T-helper 17 cell (primary cell): ENCODE results near the gene MYCBP2. TPM values are rescaled to one million over a fixed set of nuclear protein-coding genes. Genes with fewer than 3 reads are reported as not detected.
A peak's percentile ranks its signal among the peaks of the same experiment; 100 is the strongest.

Source experiments
- ATAC-seq: fragments of 150-1000 bp; cut with Tn5 transposase; 2 replicates; pipeline ENCODE4 v1.10.0; 2021; ENCODE audit warnings: mild to moderate bottlenecking, moderate library complexity
- DNase-seq, 3 donors: peaks; one replicate each; pipeline versions ENCODE4 v3.0.0 to v3.0.0-alpha.2; 2020 to 2021
- H3K9me3 ChIP-seq: one replicate; pipeline ENCODE4 v1.7.0; 2013; ENCODE audit warnings: low read length, mild to moderate bottlenecking; ENCODE audit not compliant: control insufficient read depth, poor library complexity, severe bottlenecking
- H3K27ac Mint-ChIP-seq: one replicate; pipeline ENCODE4 v1.8.0; 2022; ENCODE audit warnings: mild to moderate bottlenecking, moderate library complexity, mixed read lengths
- H3K27me3 Mint-ChIP-seq: one replicate; pipeline ENCODE4 v1.8.0; 2022; ENCODE audit warnings: mixed read lengths
- H3K36me3 Mint-ChIP-seq: one replicate; pipeline ENCODE4 v1.8.0; 2022; ENCODE audit warnings: low read depth, mixed read lengths
- H3K4me1 Mint-ChIP-seq: one replicate; pipeline ENCODE4 v1.8.0; 2022; ENCODE audit warnings: mild to moderate bottlenecking, mixed read lengths
- H3K4me3 Mint-ChIP-seq: one replicate; pipeline ENCODE4 v1.8.0; 2022; ENCODE audit warnings: mild to moderate bottlenecking, moderate library complexity, mixed read lengths
- total RNA-seq, 4 donors: library from RNA in 2 of 4; stranded (reverse) in 2 of 4; gene quantifications; one replicate each; pipeline ENCODE4 v1.2.3 and lab custom pipeline; 2022 to 2026

MYCBP2 gene
- total RNA-seq, 2 donors from 2014 or later: 146 to 160 TPM

GRCh38 chr13:77143431-77143830, 183.5 kb downstream of the MYCBP2 start:
- Mint-ChIP-seq H3K4me1 (peaks cover 10% of the 10 kb centered on the region), H3K36me3 (peaks cover 17% of the 10 kb centered on the region), H3K27me3 (no peaks in the 10 kb centered on the region), H3K4me3 (no peak overlapping the region), H3K27ac (peak overlapping the region; percentile 39)
- DNase-seq (no peak), ATAC-seq (no peak)
- H3K9me3 ChIP-seq: no peaks in the 10 kb centered on the region

GRCh38 chr13:77139306-77139705, 187.6 kb downstream of the MYCBP2 start:
- Mint-ChIP-seq H3K36me3 (peaks cover 19% of the 10 kb centered on the region), H3K4me1 (peaks cover 13% of the 10 kb centered on the region), H3K27me3 (no peaks in the 10 kb centered on the region), H3K27ac (peak overlapping the region; percentile 56), H3K4me3 (no peak overlapping the region)
- DNase-seq (no peak), ATAC-seq (no peak)
- no peaks in the 10 kb centered on the region for H3K9me3 ChIP-seq

GRCh38 chr13:77138813-77139212, 188.1 kb downstream of the MYCBP2 start:
- H3K36me3 Mint-ChIP-seq: peaks cover 19% of the 10 kb centered on the region
- H3K27ac Mint-ChIP-seq: peak overlapping the region; percentile 56
- no peak for DNase-seq
- peaks cover 11% of the 10 kb centered on the region for H3K4me1 Mint-ChIP-seq
- no peak overlapping the region for H3K4me3 Mint-ChIP-seq
- no peaks in the 10 kb centered on the region for H3K27me3 Mint-ChIP-seq
- no peak for ATAC-seq
- no peaks in the 10 kb centered on the region for H3K9me3 ChIP-seq

DNA sequence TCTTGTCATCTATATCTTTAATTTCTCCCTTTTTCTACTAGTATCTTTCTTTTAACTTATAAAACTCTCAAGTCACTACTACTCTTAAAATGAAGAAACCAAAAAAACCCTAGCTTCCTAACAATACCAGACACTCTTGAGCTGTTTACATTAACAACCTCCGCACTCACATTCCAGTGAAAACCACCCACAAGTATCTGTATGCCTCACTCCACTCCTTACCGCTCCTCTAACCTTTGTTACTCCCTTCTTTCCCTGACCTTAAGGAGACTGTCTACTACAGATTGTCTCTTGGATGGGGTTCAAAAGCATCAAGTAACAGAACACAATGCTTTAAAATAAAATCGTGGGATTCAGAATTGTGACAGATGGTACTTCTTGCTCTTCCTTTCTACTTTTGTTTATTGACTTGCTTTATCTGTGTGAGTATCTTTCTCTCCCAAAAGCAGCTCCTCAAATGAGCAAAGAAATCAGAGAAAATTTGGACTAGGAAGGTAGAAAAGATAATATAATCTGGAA, 189.9 kb downstream of the MYCBP2 start:
- peaks cover 18% of the 10 kb centered on the region for H3K36me3 Mint-ChIP-seq

GRCh38 chr13:77124423-77124822, 202.5 kb downstream of the MYCBP2 start:
- ATAC-seq (no peak), DNase-seq (no peak)
- no peak overlapping the region for H3K4me3 Mint-ChIP-seq
- no peaks in the 10 kb centered on the region for H3K4me1 Mint-ChIP-seq
- H3K27me3 Mint-ChIP-seq: no peaks in the 10 kb centered on the region
- no peak overlapping the region for H3K27ac Mint-ChIP-seq
- no peaks in the 10 kb centered on the region for H3K9me3 ChIP-seq
- H3K36me3 Mint-ChIP-seq: peaks cover 7% of the 10 kb centered on the region

More for the DNA sequence above, 189.9 kb downstream of the MYCBP2 start:
- H3K4me1 Mint-ChIP-seq: peaks cover 12% of the 10 kb centered on the region
- peak overlapping the region; percentile 27 for H3K27ac Mint-ChIP-seq
- H3K4me3 Mint-ChIP-seq: peak overlapping the region; percentile 64
- ATAC-seq: no peak
- no peaks in the 10 kb centered on the region for H3K9me3 ChIP-seq
- H3K27me3 Mint-ChIP-seq: no peaks in the 10 kb centered on the region
- DNase-seq: no peak

- DNase-seq (no peak), ATAC-seq (no peak)
- no peak overlapping the region for H3K27ac Mint-ChIP-seq
- H3K36me3 Mint-ChIP-seq: peaks cover 15% of the 10 kb centered on the region
- no peak overlapping the region for H3K4me3 Mint-ChIP-seq
- no peaks in the 10 kb centered on the region for H3K9me3 ChIP-seq
- H3K4me1 Mint-ChIP-seq: peaks cover 2% of the 10 kb centered on the region
- no peaks in the 10 kb centered on the region for H3K27me3 Mint-ChIP-seq
Measured at GRCh38 chr13:77118134-77118533, 208.8 kb downstream of the MYCBP2 start.

DNA sequence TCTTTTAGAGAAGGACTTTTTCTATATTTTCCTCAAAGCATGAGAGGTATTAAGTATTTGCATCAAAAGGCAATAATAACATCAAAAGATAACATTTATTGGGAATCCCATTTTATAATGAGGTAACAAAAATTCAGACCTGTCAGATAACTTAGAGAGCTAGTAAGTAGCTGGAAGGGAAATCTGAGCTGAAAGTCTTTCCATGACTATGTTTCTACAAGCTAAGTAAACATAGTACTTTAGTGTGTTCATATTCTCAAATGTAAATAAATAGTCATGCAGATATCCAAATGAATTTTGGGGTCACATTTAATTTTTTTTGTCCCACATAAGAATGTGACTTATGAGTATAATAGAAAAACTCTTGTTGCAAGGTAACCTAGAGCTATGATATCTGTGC, 212.6 kb downstream of the MYCBP2 start:
- Mint-ChIP-seq H3K27me3 (no peaks in the 10 kb centered on the region), H3K36me3 (peaks cover 20% of the 10 kb centered on the region), H3K4me3 (no peak overlapping the region), H3K27ac (no peak overlapping the region), H3K4me1 (peaks cover 2% of the 10 kb centered on the region)
- no peak for ATAC-seq
- DNase-seq: no peak
- H3K9me3 ChIP-seq: no peaks in the 10 kb centered on the region

DNA sequence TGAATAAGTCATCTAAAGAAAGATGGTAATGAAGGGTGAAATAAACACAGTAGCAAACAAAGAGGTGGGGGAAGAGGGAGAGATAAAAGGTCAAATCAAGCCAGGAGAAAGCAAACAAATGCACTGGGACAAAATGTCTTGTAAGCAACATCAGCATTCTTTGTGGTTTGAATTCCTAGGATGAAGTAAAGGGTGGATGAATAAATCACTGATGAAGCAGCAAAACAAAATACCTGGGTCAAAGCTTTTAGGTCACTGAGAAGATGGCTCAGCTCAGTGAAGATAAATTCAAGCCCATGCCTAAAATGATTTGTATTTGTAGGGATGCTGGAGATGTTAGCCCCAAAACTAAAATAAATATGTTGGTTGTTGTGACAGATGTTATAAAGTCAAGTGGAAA, 213.4 kb downstream of the MYCBP2 start:
- no peak for ATAC-seq
- Mint-ChIP-seq H3K27ac (no peak overlapping the region), H3K36me3 (peaks cover 20% of the 10 kb centered on the region), H3K27me3 (no peaks in the 10 kb centered on the region), H3K4me1 (peaks cover 2% of the 10 kb centered on the region), H3K4me3 (no peak overlapping the region)
- DNase-seq: no peak
- H3K9me3 ChIP-seq: no peaks in the 10 kb centered on the region

GRCh38 chr13:77105051-77105450, 221.8 kb downstream of the MYCBP2 start:
- no peak overlapping the region for H3K4me3 Mint-ChIP-seq
- H3K9me3 ChIP-seq: no peaks in the 10 kb centered on the region
- ATAC-seq (no peak), DNase-seq (no peak)
- H3K36me3 Mint-ChIP-seq: peaks cover 3% of the 10 kb centered on the region
- H3K27me3 Mint-ChIP-seq: no peaks in the 10 kb centered on the region
- H3K27ac Mint-ChIP-seq: no peak overlapping the region
- H3K4me1 Mint-ChIP-seq: peaks cover 2% of the 10 kb centered on the region

DNA sequence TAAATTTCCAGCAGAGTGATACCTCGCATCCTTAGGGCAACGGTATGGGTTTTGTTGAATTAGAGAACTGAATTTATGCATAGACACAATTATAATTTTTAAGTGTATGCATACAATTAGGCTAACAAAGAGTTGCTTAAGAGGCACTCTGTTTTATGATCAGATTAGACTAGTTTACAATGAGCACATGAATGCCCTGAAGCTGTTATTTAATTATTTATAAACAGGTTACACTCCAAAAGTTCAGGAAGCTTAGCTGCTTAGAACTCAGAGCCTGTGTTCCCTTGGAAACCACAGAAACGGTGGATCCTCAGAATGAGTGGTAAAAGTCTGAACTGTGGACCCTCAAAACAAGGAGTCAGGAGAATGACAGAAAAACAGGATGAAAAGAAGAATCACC, 227.5 kb downstream of the MYCBP2 start:
- H3K4me3 Mint-ChIP-seq: no peak overlapping the region
- no peak overlapping the region for H3K27ac Mint-ChIP-seq
- peaks cover 6% of the 10 kb centered on the region for H3K4me1 Mint-ChIP-seq
- ATAC-seq (no peak), DNase-seq (no peak)
- H3K27me3 Mint-ChIP-seq: no peaks in the 10 kb centered on the region
- H3K36me3 Mint-ChIP-seq: peaks cover 7% of the 10 kb centered on the region
- no peaks in the 10 kb centered on the region for H3K9me3 ChIP-seq

DNA sequence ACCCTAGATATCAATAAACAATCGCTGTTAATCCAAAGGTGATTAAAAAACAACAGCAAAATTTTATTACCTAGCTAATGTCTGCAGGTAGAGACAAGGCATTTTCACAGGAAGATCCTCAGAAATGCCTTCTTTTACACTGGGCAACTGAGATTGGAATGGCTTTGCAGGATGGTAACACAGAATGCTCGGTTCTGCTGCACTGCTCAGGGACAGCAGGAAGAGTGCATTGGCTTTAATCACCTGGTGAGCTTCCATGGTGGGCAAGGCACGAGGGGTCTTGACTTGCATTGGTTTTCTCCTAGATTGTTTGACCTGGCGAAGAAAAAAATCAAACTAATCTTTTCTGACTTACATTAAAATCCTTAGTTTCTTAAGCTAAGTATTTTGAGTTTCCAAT, 231.6 kb downstream of the MYCBP2 start:
- no peak for DNase-seq
- Mint-ChIP-seq H3K4me3 (no peak overlapping the region), H3K36me3 (peaks cover 11% of the 10 kb centered on the region), H3K27me3 (no peaks in the 10 kb centered on the region), H3K27ac (no peak overlapping the region), H3K4me1 (peaks cover 12% of the 10 kb centered on the region)
- ATAC-seq: no peak
- no peaks in the 10 kb centered on the region for H3K9me3 ChIP-seq

DNA sequence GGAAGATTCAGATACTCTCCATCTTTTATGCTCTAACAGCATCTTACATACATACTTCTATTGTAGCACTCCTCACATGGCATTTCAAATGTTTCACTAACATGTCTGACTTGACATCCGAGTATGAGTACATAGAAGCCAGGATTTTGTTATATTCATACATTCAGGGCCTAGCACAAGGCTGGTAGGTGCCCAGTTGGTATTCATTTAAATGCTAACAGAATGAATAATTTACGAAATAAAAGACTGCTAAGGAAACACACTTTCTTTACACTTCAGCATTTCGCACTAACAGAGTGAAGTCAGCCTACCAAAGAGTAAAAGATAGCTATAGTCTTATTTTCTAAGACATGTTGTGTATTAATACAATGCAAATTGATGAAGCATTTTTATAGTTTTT, 232.1 kb downstream of the MYCBP2 start:
- Mint-ChIP-seq H3K27ac (peak overlapping the region; percentile 27), H3K4me1 (peaks cover 12% of the 10 kb centered on the region), H3K36me3 (peaks cover 11% of the 10 kb centered on the region)

DNA sequence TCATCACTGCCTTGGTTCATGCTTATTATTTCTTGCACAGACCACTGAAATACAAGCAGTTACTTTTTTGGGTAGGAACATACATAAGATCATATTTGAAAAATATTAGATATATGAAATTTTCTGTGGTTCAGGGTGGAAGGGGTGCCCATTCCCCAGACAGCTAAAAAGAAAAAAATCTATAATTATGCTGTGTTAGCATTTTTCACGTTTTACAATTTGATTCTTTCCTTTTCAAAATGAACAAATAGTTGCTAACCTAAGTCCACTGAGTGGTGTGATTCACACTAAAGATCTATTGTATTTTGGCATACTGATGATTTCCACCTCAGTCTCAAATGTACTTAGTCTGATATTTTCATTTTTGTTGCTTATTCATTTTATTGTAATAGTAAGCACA, 233.2 kb downstream of the MYCBP2 start:
- peaks cover 11% of the 10 kb centered on the region for H3K36me3 Mint-ChIP-seq
- H3K4me3 Mint-ChIP-seq: no peak overlapping the region
- peaks cover 11% of the 10 kb centered on the region for H3K4me1 Mint-ChIP-seq
- ATAC-seq (no peak), DNase-seq (no peak)
- H3K27me3 Mint-ChIP-seq: no peaks in the 10 kb centered on the region
- H3K9me3 ChIP-seq: no peaks in the 10 kb centered on the region
- H3K27ac Mint-ChIP-seq: peak overlapping the region; percentile 47

More for the DNA sequence above, 232.1 kb downstream of the MYCBP2 start:
- DNase-seq: no peak
- no peaks in the 10 kb centered on the region for H3K9me3 ChIP-seq
- no peak for ATAC-seq
- Mint-ChIP-seq H3K4me3 (no peak overlapping the region), H3K27me3 (no peaks in the 10 kb centered on the region)

GRCh38 chr13:77084755-77085154, 242.1 kb downstream of the MYCBP2 start:
- Mint-ChIP-seq H3K36me3 (peaks cover 6% of the 10 kb centered on the region), H3K4me3 (no peak overlapping the region), H3K27ac (no peak overlapping the region), H3K27me3 (no peaks in the 10 kb centered on the region), H3K4me1 (peaks cover 2% of the 10 kb centered on the region)
- H3K9me3 ChIP-seq: no peaks in the 10 kb centered on the region
- DNase-seq: no peak
- no peak for ATAC-seq
